ENCODE data around the gene SLC36A2.

GRCh38 chr5:151381899-151382298 is 34.5 kb upstream of the SLC36A2 start:
- TF ChIP-seq CTCF (conservative IDR thresholded peaks at IDR 0.05; ENCODE audit: low read length): no peak
- no peak for TF ChIP-seq EZH2phosphoT487 (IDR thresholded peaks at IDR 0.05; ENCODE audit: borderline replicate concordance, low read depth, low read length)

All from OCI-LY7 (cell line).